HEK293T (cell line): ENCODE measurements around the gene CCDC85B.

Experiments
- CTCF ChIA-PET: fragments of 350-600 bp; formaldehyde crosslinking; extraction: SDS; loops from one replicate; lab custom pipeline; 2021; ENCODE audit warnings: antibody characterized with exemption, inconsistent platforms; lab: Yijun Ruan, JAX
- POLR2A ChIA-PET: fragments of 350-600 bp; formaldehyde crosslinking; extraction: SDS; loops from one replicate; lab custom pipeline; 2020; ENCODE audit warnings: antibody characterized with exemption, inconsistent platforms; lab: Yijun Ruan, JAX
- DNase-seq: peaks from one replicate; pipeline ENCODE4 v3.0.0; 2012; ENCODE audit warnings: mixed read lengths; ENCODE audit errors: extremely low spot score
- ARNT ChIP-seq: fragments of 450-650 bp; IDR thresholded peaks from 2 replicates; pipeline ENCODE4 v1.6.1; 2017; ENCODE audit warnings: mild to moderate bottlenecking
- BHLHE40 ChIP-seq: fragments of 450-650 bp; IDR thresholded peaks from 2 replicates; pipeline ENCODE4 v1.6.1; 2016; ENCODE audit warnings: mild to moderate bottlenecking, moderate library complexity, borderline replicate concordance
- CTBP1 ChIP-seq: fragments of 450-650 bp; IDR thresholded peaks from 2 replicates; pipeline ENCODE4 v1.6.1; 2016; ENCODE audit warnings: borderline replicate concordance
- ELF4 ChIP-seq: fragments of 450-650 bp; IDR thresholded peaks from 2 replicates; pipeline ENCODE4 v1.6.1; 2017; ENCODE audit warnings: antibody characterized with exemption
- FOXA1 ChIP-seq: fragments of 450-650 bp; IDR thresholded peaks from 2 replicates; pipeline ENCODE4 v1.6.1; 2016; ENCODE audit warnings: mild to moderate bottlenecking
- FOXK2 ChIP-seq: fragments of 450-650 bp; IDR thresholded peaks from 2 replicates; pipeline ENCODE4 v1.6.1; 2016; ENCODE audit warnings: mild to moderate bottlenecking
- FOXM1 ChIP-seq: fragments of 450-650 bp; IDR thresholded peaks from 2 replicates; pipeline ENCODE4 v1.6.1; 2017; ENCODE audit warnings: mild to moderate bottlenecking, borderline replicate concordance
- HDGF ChIP-seq: fragments of 450-650 bp; IDR thresholded peaks from 2 replicates; pipeline ENCODE4 v1.6.1; 2017; ENCODE audit warnings: antibody characterized with exemption, borderline replicate concordance
- L3MBTL2 ChIP-seq: fragments of 450-650 bp; conservative IDR thresholded peaks from 2 replicates; pipeline ENCODE4 v1.6.1; 2016; ENCODE audit warnings: mild to moderate bottlenecking
- LEF1 ChIP-seq: fragments of 450-650 bp; IDR thresholded peaks from 2 replicates; pipeline ENCODE4 v1.6.1; 2017; ENCODE audit warnings: mild to moderate bottlenecking, borderline replicate concordance
- NFRKB ChIP-seq: fragments of 450-650 bp; IDR thresholded peaks from 2 replicates; pipeline ENCODE4 v1.6.1; 2016; ENCODE audit warnings: mild to moderate bottlenecking, moderate library complexity
- PKNOX1 ChIP-seq: fragments of 450-650 bp; IDR thresholded peaks from 2 replicates; pipeline ENCODE4 v1.6.1; 2016
- SP1 ChIP-seq: fragments of 450-650 bp; IDR thresholded peaks from 2 replicates; pipeline ENCODE4 v1.6.1; 2017
- SUZ12 ChIP-seq: fragments of 450-650 bp; IDR thresholded peaks from 2 replicates; pipeline ENCODE4 v1.6.1; 2016; ENCODE audit warnings: mild to moderate bottlenecking
- TARDBP ChIP-seq: fragments of 450-650 bp; IDR thresholded peaks from 2 replicates; pipeline ENCODE4 v1.6.1; 2016
- ZNF384 ChIP-seq: fragments of 450-650 bp; IDR thresholded peaks from 2 replicates; pipeline ENCODE4 v1.6.1; 2016

Gene CCDC85B

GRCh38 chr11:65855927-65856363 is 34.5 kb upstream of the CCDC85B start:
- ChIA-PET CTCF (no interaction called here), POLR2A (interaction anchor here (17.2 kb wide), 1 partner anchor 33 kb away, joined by 289 read pairs; the partner anchor contains the start of genes CCDC85B and FIBP)
- TF ChIP-seq TARDBP: no peak
- TF ChIP-seq L3MBTL2: no peak
- TF ChIP-seq FOXK2: no peak
- TF ChIP-seq ELF4: no peak
- TF ChIP-seq LEF1: no peak
- no peak for TF ChIP-seq SP1
- no peak for TF ChIP-seq HDGF
- no peak for TF ChIP-seq PKNOX1
- no peak for TF ChIP-seq BHLHE40
- DNase-seq: no peak

- CTCF ChIA-PET: interaction anchor here (0.6 kb wide), 1 partner anchor 1274 kb away, joined by 5 read pairs; no protein-coding TSS in a partner anchor
- DNase-seq: peak; percentile 49
- POLR2A ChIA-PET: interaction anchor here (0.8 to 17.2 kb wide), 3 partner anchors 13 to 32 kb away, joined by 3 to 289 read pairs (median 97); partner anchors contain the start of genes CCDC85B and FIBP
- no peak for TF ChIP-seq HDGF
- no peak for TF ChIP-seq L3MBTL2
- no peak for TF ChIP-seq TARDBP
- TF ChIP-seq SP1: no peak
- no peak for TF ChIP-seq CTBP1
- no peak for TF ChIP-seq LEF1
- TF ChIP-seq ARNT: no peak
- TF ChIP-seq PKNOX1: no peak
- TF ChIP-seq NFRKB: no peak
- TF ChIP-seq ZNF384: no peak
- TF ChIP-seq SUZ12: no peak
- no peak; the same call in 1 of the 2 replicates for TF ChIP-seq ELF4
- TF ChIP-seq BHLHE40: no peak
- TF ChIP-seq FOXA1: no peak
These were observed 33.6 kb upstream of the CCDC85B start for GRCh38 chr11:65856689-65857499.

- CTCF ChIA-PET: interaction anchor here (0.6 kb wide), 1 partner anchor 1273 kb away, joined by 5 read pairs; no protein-coding TSS in a partner anchor
- POLR2A ChIA-PET: interaction anchor here (1.0 to 17.2 kb wide), 3 partner anchors 12 to 285 kb away, joined by 3 to 289 read pairs (median 97); partner anchors contain the start of genes CCDC85B, FAM89B and FIBP
These were observed 33.0 kb upstream of the CCDC85B start for GRCh38 chr11:65857500-65857852.

GRCh38 chr11:65857853-65858680 is 32.4 kb upstream of the CCDC85B start, which contains the start of gene CFL1:
TSS of gene CFL1 (minus strand) at chr11:65858180. CDS start at chr11:65858099, 81 bp downstream.
- peak; percentile 85 for DNase-seq
- CTCF ChIA-PET: interaction anchor here (3.7 kb wide), 1 partner anchor 31 kb away, joined by 59 read pairs; the partner anchor contains the start of genes CCDC85B and FIBP
- POLR2A ChIA-PET: interaction anchor here (0.6 to 17.2 kb wide), 16 partner anchors 9 to 737 kb away, joined by 3 to 289 read pairs (median 4); partner anchors contain the start of genes CCDC85B, CTSW, FAM89B and FIBP
- TF ChIP-seq LEF1: peak; percentile 91; the same call in 1 of the 2 replicates
- TF ChIP-seq ELF4: peak; percentile 95
- TF ChIP-seq FOXM1: peak; percentile 44; the same call in 1 of the 2 replicates
- TF ChIP-seq TARDBP: no peak
- TF ChIP-seq BHLHE40: no peak
- no peak for TF ChIP-seq FOXK2
- TF ChIP-seq HDGF: no peak
- peak; percentile 74 for TF ChIP-seq L3MBTL2
- TF ChIP-seq SP1: no peak
- TF ChIP-seq ARNT: peak; percentile 96

More at GRCh38 chr11:65857500-65857852, 33.0 kb upstream of the CCDC85B start:
- TF ChIP-seq ARNT (no peak), ZNF384 (no peak), ELF4 (no peak), TARDBP (no peak), SUZ12 (no peak), L3MBTL2 (peak; percentile 58), FOXM1 (no peak), LEF1 (no peak)
- peak; percentile 28 for DNase-seq

GRCh38 chr11:65858681-65859087 is 31.8 kb upstream of the CCDC85B start:
- no peak for DNase-seq
- POLR2A ChIA-PET: interaction anchor here (0.6 to 17.2 kb wide), 22 partner anchors 8 to 736 kb away, joined by 3 to 289 read pairs (median 4); partner anchors contain the start of genes BANF1, CCDC85B, CTSW and EIF1AD
- TF ChIP-seq L3MBTL2: peak; percentile 5; the same call in 1 of the 2 replicates
- TF ChIP-seq TARDBP: no peak
- CTCF ChIA-PET: interaction anchor here (1.3 to 3.7 kb wide), 3 partner anchors 8 to 114 kb away, joined by 3 to 59 read pairs (median 19); partner anchors contain the start of genes CCDC85B and FIBP
